Cerebellar nuclear complex (tissue), 1 donor: ENCODE measurements around the gene TLR9.

Experiments used
- DNase-seq, 2 experiments: peaks; one replicate each; lab custom pipeline; 2025; lab: John Stamatoyannopoulos, UW

Gene TLR9

GRCh38 chr3:52232279-52233107, 7.0 kb upstream of the TLR9 start:
- no peak for DNase-seq

- DNase-seq: no peak
Measured at GRCh38 chr3:52231502-52232278, 6.2 kb upstream of the TLR9 start.

GRCh38 chr3:52230889-52231499, 5.5 kb upstream of the TLR9 start:
- DNase-seq: no peak

- no peak for DNase-seq
Measured at GRCh38 chr3:52230461-52230860, 5.0 kb upstream of the TLR9 start.

- DNase-seq: no peak
Measured at GRCh38 chr3:52229656-52230055, 4.2 kb upstream of the TLR9 start.

- no peak for DNase-seq
Measured at GRCh38 chr3:52228751-52229291, 3.4 kb upstream of the TLR9 start.

- no peak for DNase-seq
Measured at GRCh38 chr3:52228266-52228665, 2.8 kb upstream of the TLR9 start.

GRCh38 chr3:52227766-52228165, 2.3 kb upstream of the TLR9 start:
- no peak for DNase-seq

GRCh38 chr3:52227117-52227516, 1.7 kb upstream of the TLR9 start:
- DNase-seq: no peak

- DNase-seq: no peak
Measured at GRCh38 chr3:52226229-52226817, 878 bp upstream of the TLR9 start.

- DNase-seq: no peak
Measured at GRCh38 chr3:52223449-52224408, 1.7 kb downstream of the TLR9 start.

GRCh38 chr3:52222319-52223221, 2.9 kb downstream of the TLR9 start:
- no peak for DNase-seq

GRCh38 chr3:52221563-52222318, 3.7 kb downstream of the TLR9 start:
- DNase-seq: no peak

- no peak for DNase-seq
Measured at GRCh38 chr3:52221141-52221562, 4.3 kb downstream of the TLR9 start.

- peak; percentile 41 to 81 for DNase-seq
Measured at GRCh38 chr3:52220380-52221026, 4.9 kb downstream of the TLR9 start.

- DNase-seq: no peak
Measured at GRCh38 chr3:52218937-52219650, 6.4 kb downstream of the TLR9 start.

GRCh38 chr3:52218454-52218853, 7.0 kb downstream of the TLR9 start:
- peak; percentile 38 to 51 for DNase-seq

GRCh38 chr3:52218026-52218425, 7.4 kb downstream of the TLR9 start:
- DNase-seq: no peak
